ENCODE results near the gene ADAMTS19. TPM values are rescaled to one million over a fixed set of nuclear protein-coding genes. Genes with fewer than 3 reads are reported as not detected.

Gene ADAMTS19
- total RNA-seq, 1 experiment from 2014 or later: 20.3 TPM

GRCh38 chr5:129670957-129671500 is 210.9 kb downstream of the ADAMTS19 start:
- Histone ChIP-seq H4K5ac (ENCODE audit: insufficient read length, low read depth, low read length) (no peak overlapping the region), H2BK20ac (ENCODE audit: low read depth, low read length, poor library complexity, severe bottlenecking) (no peak overlapping the region), H3K23ac (ENCODE audit: insufficient read length, low read depth, low read length) (no peak overlapping the region), H3K27ac (ENCODE audit: insufficient read length, low read depth, low read length) (no peak overlapping the region), H3K4me2 (ENCODE audit: insufficient read depth, insufficient read length, low read length) (no peak overlapping the region), H3K56ac (ENCODE audit: insufficient read length, low read depth, low read length) (no peak overlapping the region), H3K9me3 (ENCODE audit: control insufficient read depth, low read depth, low read length) (no peaks in the 10 kb centered on the region), H2BK15ac (ENCODE audit: low read depth, low read length) (no peak overlapping the region), H3K18ac (ENCODE audit: insufficient read length, low read depth, low read length) (no peak overlapping the region), H2BK12ac (ENCODE audit: insufficient read length, low read depth, low read length) (no peak overlapping the region), H3K27me3 (ENCODE audit: insufficient read depth, low read length) (no peaks in the 10 kb centered on the region), H2AFZ (ENCODE audit: low read length) (no peak overlapping the region), H3K4me1 (ENCODE audit: insufficient read depth, low read length) (no peaks in the 10 kb centered on the region), H2BK120ac (ENCODE audit: low read depth, low read length, poor library complexity, severe bottlenecking) (no peak overlapping the region), H3K14ac (ENCODE audit: insufficient read depth, low read length) (no peak overlapping the region), H3K79me2 (ENCODE audit: insufficient read depth, low read length) (no peaks in the 10 kb centered on the region), H3K4ac (ENCODE audit: low read depth, low read length) (no peak overlapping the region), H3K79me1 (ENCODE audit: insufficient read depth, low read depth, low read length, poor library complexity, severe bottlenecking) (no peaks in the 10 kb centered on the region), H3T11ph (ENCODE audit: low read length) (no peak overlapping the region), H2AK5ac (ENCODE audit: insufficient read length, low read length) (no peak overlapping the region), H3K9ac (ENCODE audit: extremely low read depth, insufficient read length, low read length) (no peak overlapping the region), H4K8ac (replicated peaks; ENCODE audit: insufficient read length, low read depth, low read length) (no peak overlapping the region), H4K91ac (ENCODE audit: insufficient read length, low read depth, low read length) (no peak overlapping the region), H3K23me2 (ENCODE audit: insufficient read length, low read depth, low read length, poor library complexity, severe bottlenecking) (no peaks in the 10 kb centered on the region), H4K20me1 (ENCODE audit: control insufficient read depth, insufficient read depth, insufficient read length) (no peaks in the 10 kb centered on the region), H2BK5ac (ENCODE audit: insufficient read length, low read length) (no peak overlapping the region)
- DNase-seq: no peak
- H3K36me3 Mint-ChIP-seq (ENCODE audit: insufficient read depth in 1 of 3, low read depth in 3 of 3): peaks cover 20 to 23% (median 20%) of the 10 kb centered on the region in 3 experiments
- no CpG with 5 or more reads among the region's 2 CpGs for WGBS (ENCODE audit: extremely low coverage, insufficient read length, low lambda C conversion rate)
- TF ChIP-seq CTCF (conservative IDR thresholded peaks at IDR 0.05): no peak
- H3K4me3 Mint-ChIP-seq: no peak overlapping the region
- 0 out of 7 replicates have a peak overlapping the region, but pooled peaks of 2 of the 3 experiments have one; percentile 20 to 32 for H3K27ac Mint-ChIP-seq
- no peaks in the 10 kb centered on the region for H3K27me3 Mint-ChIP-seq (ENCODE audit: low read depth)
- H3K4me1 Mint-ChIP-seq: peaks cover 22 to 23% of the 10 kb centered on the region in 2 experiments
- peaks cover 10 to 12% of the 10 kb centered on the region in 2 experiments for H3K9me3 Mint-ChIP-seq
